Uterus (tissue), 2 donors: Measurements from ENCODE around the gene WWOX.

ENCODE experiments used
- POLR2A ChIP-seq, 2 donors: fragments of 450-650 bp; IDR thresholded peaks; one replicate each; pipeline ENCODE4 v1.6.1; 2016; ENCODE audit warnings: antibody characterized with exemption in 2 of 2, mild to moderate bottlenecking in 1 of 2, moderate library complexity in 1 of 2
- TF ChIP-seq, protein P1 (sequence below), 4 experiments: fragments of 200-600 bp in 2 of 4; fragments of 450-650 bp in 2 of 4; sonication (generic) in 2 of 4; IDR thresholded peaks; one replicate each; pipeline ENCODE4 v1.5.1; 2016 to 2019; ENCODE audit warnings: antibody characterized with exemption in 4 of 4, mild to moderate bottlenecking in 2 of 4, moderate library complexity in 1 of 4

- TF ChIP-seq, protein P1, sequence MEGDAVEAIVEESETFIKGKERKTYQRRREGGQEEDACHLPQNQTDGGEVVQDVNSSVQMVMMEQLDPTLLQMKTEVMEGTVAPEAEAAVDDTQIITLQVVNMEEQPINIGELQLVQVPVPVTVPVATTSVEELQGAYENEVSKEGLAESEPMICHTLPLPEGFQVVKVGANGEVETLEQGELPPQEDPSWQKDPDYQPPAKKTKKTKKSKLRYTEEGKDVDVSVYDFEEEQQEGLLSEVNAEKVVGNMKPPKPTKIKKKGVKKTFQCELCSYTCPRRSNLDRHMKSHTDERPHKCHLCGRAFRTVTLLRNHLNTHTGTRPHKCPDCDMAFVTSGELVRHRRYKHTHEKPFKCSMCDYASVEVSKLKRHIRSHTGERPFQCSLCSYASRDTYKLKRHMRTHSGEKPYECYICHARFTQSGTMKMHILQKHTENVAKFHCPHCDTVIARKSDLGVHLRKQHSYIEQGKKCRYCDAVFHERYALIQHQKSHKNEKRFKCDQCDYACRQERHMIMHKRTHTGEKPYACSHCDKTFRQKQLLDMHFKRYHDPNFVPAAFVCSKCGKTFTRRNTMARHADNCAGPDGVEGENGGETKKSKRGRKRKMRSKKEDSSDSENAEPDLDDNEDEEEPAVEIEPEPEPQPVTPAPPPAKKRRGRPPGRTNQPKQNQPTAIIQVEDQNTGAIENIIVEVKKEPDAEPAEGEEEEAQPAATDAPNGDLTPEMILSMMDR (IDR thresholded peaks at IDR 0.05), result no peak
- TF ChIP-seq POLR2A (IDR thresholded peaks at IDR 0.05), result no peak
These were observed 172.5 kb downstream of the WWOX start for GRCh38 chr16:78271981-78272380.
